ENCODE measurements around the gene PTCHD1. TPM values are rescaled to one million over a fixed set of nuclear protein-coding genes. Genes with fewer than 3 reads are reported as not detected.

PTCHD1 gene
- total and polyA plus RNA-seq, 5 donors from 2014 or later, result not detected

DNA sequence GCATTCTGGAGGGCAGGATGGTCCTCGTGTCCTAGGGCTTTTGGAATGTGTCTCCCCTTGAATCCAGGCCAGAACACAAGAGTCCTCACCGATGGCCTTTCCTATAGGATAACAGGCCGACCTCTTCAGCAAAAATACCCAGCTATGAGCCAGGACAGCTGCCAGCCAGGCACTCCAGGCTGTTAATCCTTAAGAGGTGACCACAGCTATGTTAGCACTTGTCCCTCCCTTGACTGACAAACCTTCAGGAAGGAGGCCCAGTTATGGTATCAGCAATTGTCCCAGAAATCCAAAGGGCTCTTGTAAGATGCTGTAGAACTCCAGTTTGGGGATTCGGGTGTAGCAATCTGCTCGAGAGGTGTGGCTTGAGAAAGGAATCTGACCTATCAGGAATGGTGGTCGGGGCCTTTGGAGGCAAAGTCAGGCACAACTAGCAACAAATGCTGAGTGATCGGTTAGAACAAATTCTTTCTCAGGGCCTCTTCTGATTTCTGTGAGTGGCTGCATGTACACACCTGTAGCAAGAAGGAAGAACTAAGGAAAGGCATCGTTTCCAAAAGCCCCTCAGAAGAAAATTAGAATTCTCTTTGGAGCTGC lies 54.6 kb downstream of the PTCHD1 start:
- Mint-ChIP-seq H3K27me3 (no peaks in the 10 kb centered on the region), H3K27ac (no peak overlapping the region), H3K36me3 (no peaks in the 10 kb centered on the region), H3K4me3 (no peak overlapping the region), H3K4me1 (no peaks in the 10 kb centered on the region), H3K9me3 (peaks cover 0 to 2% (median 0%) of the 10 kb centered on the region in 7 donors)
- no peak for ATAC-seq (ENCODE audit: low read depth in 2 of 2)
- Histone ChIP-seq H3K9me3 (ENCODE audit: control insufficient read depth in 2 of 2, low read length in 2 of 2) (no peaks in the 10 kb centered on the region), H3K4me3 (ENCODE audit: low read depth, low read length) (no peak overlapping the region), H3K4me1 (ENCODE audit: control insufficient read depth, insufficient read depth, low read length, poor library complexity, severe bottlenecking) (no peaks in the 10 kb centered on the region), H3K27me3 (ENCODE audit: control insufficient read depth, insufficient read depth, low read length) (no peaks in the 10 kb centered on the region), H3K36me3 (ENCODE audit: control insufficient read depth, insufficient read depth, low read length) (no peaks in the 10 kb centered on the region), H3K27ac (ENCODE audit: insufficient read depth, low read length, poor library complexity, severe bottlenecking) (no peak overlapping the region)
- no peak for DNase-seq

DNA sequence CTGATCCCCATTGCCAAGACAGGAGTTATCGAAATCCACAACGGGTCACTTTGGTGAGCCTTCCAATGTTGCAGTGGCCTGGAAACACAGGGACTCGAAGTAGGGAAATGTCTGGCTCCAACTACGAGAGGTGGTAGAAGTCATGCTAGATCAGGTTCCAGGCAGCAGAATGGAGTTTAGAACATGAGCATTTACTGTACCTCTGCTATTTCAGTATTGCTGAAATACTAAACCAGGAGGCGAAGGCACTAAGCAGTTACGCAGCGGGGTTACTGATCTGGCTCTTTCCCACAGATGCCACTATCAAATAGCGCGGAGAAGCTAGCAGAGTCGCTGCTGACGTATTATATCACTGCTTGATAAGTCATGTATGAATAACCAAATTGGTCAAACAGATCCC lies 56.3 kb downstream of the PTCHD1 start:
- no peak for DNase-seq
- Mint-ChIP-seq H3K36me3 (no peaks in the 10 kb centered on the region), H3K27me3 (no peaks in the 10 kb centered on the region), H3K4me3 (no peak overlapping the region), H3K4me1 (no peaks in the 10 kb centered on the region), H3K9me3 (peaks cover 0 to 2% (median 0%) of the 10 kb centered on the region in 7 donors), H3K27ac (no peak overlapping the region)
- no peaks in the 10 kb centered on the region for H3K27me3 ChIP-seq (ENCODE audit: control insufficient read depth, insufficient read depth, low read length)
- no peak for ATAC-seq (ENCODE audit: low read depth in 2 of 2)
- H3K4me3 ChIP-seq (ENCODE audit: low read depth, low read length), result no peak overlapping the region
- H3K27ac ChIP-seq (ENCODE audit: insufficient read depth, low read length, poor library complexity, severe bottlenecking), result no peak overlapping the region
- no peaks in the 10 kb centered on the region for H3K9me3 ChIP-seq (ENCODE audit: control insufficient read depth in 2 of 2, low read length in 2 of 2)
- no peaks in the 10 kb centered on the region for H3K36me3 ChIP-seq (ENCODE audit: control insufficient read depth, insufficient read depth, low read length)
- H3K4me1 ChIP-seq (ENCODE audit: control insufficient read depth, insufficient read depth, low read length, poor library complexity, severe bottlenecking), result no peaks in the 10 kb centered on the region

DNA sequence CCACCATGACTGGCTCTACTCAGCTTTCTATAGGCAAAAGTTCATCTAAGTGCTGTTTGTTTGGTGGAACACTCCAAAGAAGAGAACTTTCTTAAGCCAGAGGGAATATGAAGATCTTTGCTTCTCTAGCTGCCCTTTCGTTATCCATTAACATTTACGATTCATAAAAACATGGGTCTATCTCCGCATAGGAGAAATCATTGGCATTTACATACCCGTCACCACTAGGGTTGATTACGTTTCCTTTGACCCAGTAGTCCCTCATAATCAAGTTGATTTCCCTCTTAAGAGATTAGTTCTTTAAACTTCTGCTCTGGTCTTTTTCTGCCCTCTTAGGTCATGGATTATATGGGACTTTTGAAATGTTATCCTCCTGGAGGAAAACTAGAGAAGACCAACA lies 57.5 kb downstream of the PTCHD1 start:
- Histone ChIP-seq H3K27me3 (ENCODE audit: control insufficient read depth, insufficient read depth, low read length) (no peaks in the 10 kb centered on the region), H3K4me1 (ENCODE audit: control insufficient read depth, insufficient read depth, low read length, poor library complexity, severe bottlenecking) (no peaks in the 10 kb centered on the region), H3K27ac (ENCODE audit: insufficient read depth, low read length, poor library complexity, severe bottlenecking) (no peak overlapping the region), H3K9me3 (ENCODE audit: control insufficient read depth in 2 of 2, low read length in 2 of 2) (no peaks in the 10 kb centered on the region), H3K4me3 (ENCODE audit: low read depth, low read length) (no peak overlapping the region), H3K36me3 (ENCODE audit: control insufficient read depth, insufficient read depth, low read length) (no peaks in the 10 kb centered on the region)
- Mint-ChIP-seq H3K9me3 (peaks cover 0 to 2% (median 0%) of the 10 kb centered on the region in 7 donors), H3K27ac (no peak overlapping the region), H3K36me3 (no peaks in the 10 kb centered on the region), H3K4me3 (no peak overlapping the region), H3K4me1 (no peaks in the 10 kb centered on the region), H3K27me3 (no peaks in the 10 kb centered on the region)
- ATAC-seq (ENCODE audit: low read depth in 2 of 2) (no peak), DNase-seq (no peak)

DNA sequence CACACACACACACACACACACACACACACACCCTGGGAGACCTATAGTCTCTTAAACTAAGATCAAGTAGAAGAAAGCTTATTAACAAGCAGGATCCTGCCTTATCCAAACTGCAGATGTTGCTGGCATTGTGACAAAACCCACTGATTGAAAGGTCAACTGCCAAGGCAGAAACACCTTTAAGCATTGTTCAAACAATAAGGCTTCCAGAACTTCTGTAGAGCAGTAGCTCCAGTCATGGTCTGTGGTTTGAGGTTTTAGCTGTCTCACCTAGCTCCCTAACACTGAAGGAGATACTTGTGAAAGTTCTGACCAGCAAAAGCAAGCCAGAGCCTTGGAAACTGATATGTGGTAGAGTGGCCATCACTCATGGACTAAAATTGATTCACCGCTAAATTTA lies 59.8 kb downstream of the PTCHD1 start:
- peaks cover 0 to 2% (median 0%) of the 10 kb centered on the region in 7 donors for H3K9me3 Mint-ChIP-seq
- H3K27me3 Mint-ChIP-seq, result peaks cover 5% of the 10 kb centered on the region
- Histone ChIP-seq H3K27me3 (ENCODE audit: control insufficient read depth, insufficient read depth, low read length) (no peaks in the 10 kb centered on the region), H3K9me3 (ENCODE audit: control insufficient read depth in 2 of 2, low read length in 2 of 2) (no peaks in the 10 kb centered on the region), H3K4me1 (ENCODE audit: control insufficient read depth, insufficient read depth, low read length, poor library complexity, severe bottlenecking) (no peaks in the 10 kb centered on the region), H3K27ac (ENCODE audit: insufficient read depth, low read length, poor library complexity, severe bottlenecking) (no peak overlapping the region), H3K36me3 (ENCODE audit: control insufficient read depth, insufficient read depth, low read length) (no peaks in the 10 kb centered on the region), H3K4me3 (ENCODE audit: low read depth, low read length) (no peak overlapping the region)
- H3K4me3 Mint-ChIP-seq, result no peak overlapping the region
- ATAC-seq (ENCODE audit: low read depth in 2 of 2) (no peak), DNase-seq (no peak)
- no peak overlapping the region for H3K27ac Mint-ChIP-seq
- no peaks in the 10 kb centered on the region for H3K36me3 Mint-ChIP-seq
- H3K4me1 Mint-ChIP-seq, result no peaks in the 10 kb centered on the region

DNA sequence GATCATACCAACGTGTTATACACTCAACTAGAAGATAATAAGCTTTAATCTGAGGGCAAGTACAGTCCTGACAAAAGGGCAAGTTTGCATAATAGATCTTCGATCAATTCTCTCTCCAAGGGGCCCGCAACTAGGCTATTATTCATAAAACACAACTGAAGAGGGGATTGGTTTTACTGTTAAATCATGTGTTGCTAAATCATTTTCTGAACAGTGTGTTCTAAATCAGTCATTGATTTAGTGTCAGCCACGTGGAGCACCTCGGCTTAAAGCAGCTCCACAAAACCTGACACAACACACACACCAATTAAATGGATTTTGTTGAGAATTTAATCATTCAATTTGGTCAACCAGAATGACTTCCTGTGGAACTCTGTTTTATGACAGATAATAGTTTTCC lies 61.6 kb downstream of the PTCHD1 start:
- Histone ChIP-seq H3K27ac (ENCODE audit: insufficient read depth, low read length, poor library complexity, severe bottlenecking) (no peak overlapping the region), H3K4me1 (ENCODE audit: control insufficient read depth, insufficient read depth, low read length, poor library complexity, severe bottlenecking) (no peaks in the 10 kb centered on the region), H3K9me3 (ENCODE audit: control insufficient read depth in 2 of 2, low read length in 2 of 2) (no peaks in the 10 kb centered on the region), H3K36me3 (ENCODE audit: control insufficient read depth, insufficient read depth, low read length) (no peaks in the 10 kb centered on the region), H3K27me3 (ENCODE audit: control insufficient read depth, insufficient read depth, low read length) (no peaks in the 10 kb centered on the region), H3K4me3 (ENCODE audit: low read depth, low read length) (no peak overlapping the region)
- ATAC-seq (ENCODE audit: low read depth in 2 of 2) (no peak), DNase-seq (no peak)
- Mint-ChIP-seq H3K36me3 (no peaks in the 10 kb centered on the region), H3K27ac (no peak overlapping the region), H3K9me3 (peaks cover 0 to 2% (median 0%) of the 10 kb centered on the region in 7 donors), H3K4me1 (no peaks in the 10 kb centered on the region), H3K4me3 (no peak overlapping the region), H3K27me3 (peaks cover 5% of the 10 kb centered on the region)

DNA sequence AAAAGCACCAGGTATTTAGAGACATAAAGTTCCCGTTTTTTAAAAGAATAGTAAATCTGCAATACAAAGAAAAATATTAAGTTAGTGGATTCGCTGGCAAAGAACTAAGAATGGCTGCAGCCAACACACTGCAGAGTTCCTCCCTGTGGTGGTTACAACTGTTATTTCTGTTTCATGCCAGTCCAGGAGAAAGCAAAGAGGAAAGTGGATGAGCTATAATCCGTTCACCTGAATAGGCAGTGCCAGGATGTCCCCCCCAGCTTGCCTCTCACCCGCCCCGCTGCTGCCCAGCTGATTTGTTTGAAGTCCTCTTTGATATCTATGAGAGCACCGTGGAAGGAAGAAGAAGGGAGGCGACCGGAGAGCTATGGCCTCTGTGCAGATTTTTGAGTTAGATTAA lies 63.9 kb downstream of the PTCHD1 start:
- H3K9me3 Mint-ChIP-seq, result peaks cover 0 to 1% (median 0%) of the 10 kb centered on the region in 7 donors
- H3K4me3 ChIP-seq (ENCODE audit: low read depth, low read length), result no peak overlapping the region
- H3K4me3 Mint-ChIP-seq, result no peak overlapping the region
- no peak overlapping the region for H3K27ac Mint-ChIP-seq
- no peaks in the 10 kb centered on the region for H3K36me3 ChIP-seq (ENCODE audit: control insufficient read depth, insufficient read depth, low read length)
- ATAC-seq (ENCODE audit: low read depth in 2 of 2) (no peak), DNase-seq (no peak)
- no peaks in the 10 kb centered on the region for H3K4me1 Mint-ChIP-seq
- H3K27me3 ChIP-seq (ENCODE audit: control insufficient read depth, insufficient read depth, low read length), result no peaks in the 10 kb centered on the region
- peaks cover 5% of the 10 kb centered on the region for H3K27me3 Mint-ChIP-seq
- H3K36me3 Mint-ChIP-seq, result no peaks in the 10 kb centered on the region
- no peak overlapping the region for H3K27ac ChIP-seq (ENCODE audit: insufficient read depth, low read length, poor library complexity, severe bottlenecking)
- H3K4me1 ChIP-seq (ENCODE audit: control insufficient read depth, insufficient read depth, low read length, poor library complexity, severe bottlenecking), result no peaks in the 10 kb centered on the region
- H3K9me3 ChIP-seq (ENCODE audit: control insufficient read depth in 2 of 2, low read length in 2 of 2), result no peaks in the 10 kb centered on the region

DNA sequence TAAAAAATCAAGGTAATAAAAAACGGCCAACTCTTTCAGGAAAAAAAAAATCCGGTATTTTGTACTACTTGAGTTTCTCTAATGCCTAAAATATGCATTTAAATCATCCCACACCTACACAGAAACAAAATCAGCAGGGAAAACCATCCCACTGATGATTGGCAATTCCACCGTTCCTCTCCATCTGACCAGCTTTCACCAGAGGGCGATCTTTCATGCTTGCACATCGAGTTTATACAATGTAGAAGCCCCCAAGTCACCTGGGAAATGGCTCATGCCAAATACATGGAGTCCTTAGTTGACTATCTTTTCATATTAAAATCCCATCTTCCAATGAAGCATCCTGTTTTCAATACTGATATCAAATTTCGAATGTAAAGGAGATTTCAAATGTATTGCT lies 69.2 kb downstream of the PTCHD1 start:
- Mint-ChIP-seq H3K36me3 (no peaks in the 10 kb centered on the region), H3K27me3 (peaks cover 9% of the 10 kb centered on the region), H3K4me1 (no peaks in the 10 kb centered on the region), H3K4me3 (no peak overlapping the region), H3K9me3 (no peaks in the 10 kb centered on the region), H3K27ac (no peak overlapping the region)
- Histone ChIP-seq H3K36me3 (ENCODE audit: control insufficient read depth, insufficient read depth, low read length) (no peaks in the 10 kb centered on the region), H3K4me3 (ENCODE audit: low read depth, low read length) (no peak overlapping the region), H3K9me3 (ENCODE audit: control insufficient read depth in 2 of 2, low read length in 2 of 2) (no peaks in the 10 kb centered on the region), H3K27me3 (ENCODE audit: control insufficient read depth, insufficient read depth, low read length) (no peaks in the 10 kb centered on the region), H3K4me1 (ENCODE audit: control insufficient read depth, insufficient read depth, low read length, poor library complexity, severe bottlenecking) (no peaks in the 10 kb centered on the region), H3K27ac (ENCODE audit: insufficient read depth, low read length, poor library complexity, severe bottlenecking) (no peak overlapping the region)
- ATAC-seq (ENCODE audit: low read depth in 2 of 2), result no peak
- DNase-seq, result no peak

DNA sequence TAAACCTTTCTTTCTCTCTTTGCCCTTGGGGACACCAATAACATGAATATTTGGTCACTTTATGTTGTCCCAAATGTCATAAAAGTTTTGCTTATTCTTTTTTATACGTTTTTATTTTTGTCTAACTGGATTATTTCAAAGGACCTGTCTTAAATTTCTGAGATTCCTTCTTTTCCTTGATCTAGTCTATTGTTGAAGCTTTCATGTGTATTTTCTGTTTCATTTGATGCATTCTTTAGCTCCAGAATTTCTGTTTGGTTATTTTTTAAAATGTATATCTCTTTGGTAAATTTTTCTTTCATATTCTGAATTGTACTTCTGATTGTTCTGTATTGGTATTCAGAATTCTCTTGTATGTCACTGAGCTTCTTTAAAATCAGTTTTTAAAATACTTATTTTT lies 88.3 kb downstream of the PTCHD1 start:
- Histone ChIP-seq H3K27ac (ENCODE audit: insufficient read depth, low read length, poor library complexity, severe bottlenecking) (no peak overlapping the region), H3K9me3 (ENCODE audit: control insufficient read depth in 2 of 2, low read length in 2 of 2) (peaks cover 0 to 3% of the 10 kb centered on the region in 2 experiments), H3K4me1 (ENCODE audit: control insufficient read depth, insufficient read depth, low read length, poor library complexity, severe bottlenecking) (no peaks in the 10 kb centered on the region), H3K4me3 (ENCODE audit: low read depth, low read length) (no peak overlapping the region), H3K27me3 (ENCODE audit: control insufficient read depth, insufficient read depth, low read length) (no peaks in the 10 kb centered on the region), H3K36me3 (ENCODE audit: control insufficient read depth, insufficient read depth, low read length) (no peaks in the 10 kb centered on the region)
- Mint-ChIP-seq H3K27ac (no peak overlapping the region), H3K36me3 (no peaks in the 10 kb centered on the region), H3K4me3 (no peak overlapping the region), H3K4me1 (no peaks in the 10 kb centered on the region), H3K9me3 (peaks cover 0 to 38% (median 7%) of the 10 kb centered on the region in 7 donors), H3K27me3 (no peaks in the 10 kb centered on the region)
- DNase-seq (no peak), ATAC-seq (ENCODE audit: low read depth in 2 of 2) (no peak)
